H1 (cell line): Measurements from ENCODE around the gene MBP. TPM values are rescaled to one million over a fixed set of nuclear protein-coding genes. Genes with fewer than 3 reads are reported as not detected.

Experiments used
- CTCF ChIA-PET: fragments of 300-600 bp; sonication (Branson Sonifier 250); formaldehyde crosslinking; loops from one replicate; lab custom pipeline; 2021; ENCODE audit not compliant: partially characterized antibody; lab: Charles Lee
- POLR2A ChIA-PET: fragments of 300-600 bp; sonication (Branson Sonifier 250); formaldehyde crosslinking; loops from one replicate; lab custom pipeline; 2021; ENCODE audit warnings: inconsistent platforms; ENCODE audit not compliant: partially characterized antibody; lab: Charles Lee
- DNase-seq, 2 experiments: peaks; one replicate each; pipeline versions ENCODE4 v3.0.0 to v3.0.0-alpha.2; 2010 to 2022; ENCODE audit warnings: low spot score in 2 of 2, low read depth in 1 of 2, mixed read lengths in 1 of 2
- FAIRE-seq: peaks from 2 replicates; lab custom pipeline; 2011; peaks lifted over from hg19 to GRCh38; lab: Jason Lieb, UNC
- H2AFZ ChIP-seq: 2 replicates; pipeline ENCODE4 v1.8.1; 2012; ENCODE audit warnings: low read length, inconsistent platforms
- H2AK5ac ChIP-seq: 2 replicates; pipeline ENCODE4 v1.6.1; 2013; ENCODE audit warnings: low read depth, low read length
- H2BK120ac ChIP-seq: replicated peaks from 2 replicates; pipeline ENCODE3; 2013; ENCODE audit warnings: low read depth, low read length, inconsistent platforms
- H2BK12ac ChIP-seq: 2 replicates; pipeline ENCODE4 v1.6.1; 2013; ENCODE audit warnings: low read depth, low read length
- H2BK15ac ChIP-seq: 2 replicates; pipeline ENCODE4 v1.6.1; 2013; ENCODE audit warnings: low read length
- H2BK20ac ChIP-seq: 2 replicates; pipeline ENCODE4 v1.6.1; 2013; ENCODE audit warnings: low read length
- H2BK5ac ChIP-seq: 2 replicates; pipeline ENCODE4 v1.6.1; 2013; ENCODE audit warnings: low read depth, low read length
- H3K14ac ChIP-seq: 2 replicates; pipeline ENCODE4 v1.6.1; 2013; ENCODE audit warnings: inconsistent platforms; ENCODE audit not compliant: insufficient read length
- H3K18ac ChIP-seq: 2 replicates; pipeline ENCODE4 v1.6.1; 2013; ENCODE audit warnings: low read length; ENCODE audit errors: extremely low read depth
- H3K23ac ChIP-seq: 2 replicates; pipeline ENCODE4 v1.6.1; 2013; ENCODE audit warnings: inconsistent platforms; ENCODE audit not compliant: insufficient read length
- H3K23me2 ChIP-seq: 2 replicates; pipeline ENCODE4 v1.6.1; 2013; ENCODE audit warnings: low read depth, low read length
- H3K27ac ChIP-seq: 2 replicates; pipeline ENCODE4 v1.6.1; 2011; ENCODE audit warnings: low read depth, low read length, inconsistent platforms
- H3K27me3 ChIP-seq, 4 experiments: replicated peaks in 1 of 4; 1 replicate in 1 of 4; 2 replicates in 3 of 4; pipeline versions ENCODE4 v1.6.1 to v1.8.1; 2011 to 2013; ENCODE audit warnings: low read length in 3 of 4, mild to moderate bottlenecking in 3 of 4, inconsistent platforms in 2 of 4, mixed read lengths in 2 of 4, moderate library complexity in 1 of 4; ENCODE audit not compliant: control insufficient read depth in 3 of 4, insufficient read depth in 3 of 4; ENCODE audit errors: extremely low read depth in 1 of 4
- H3K36me3 ChIP-seq, 4 experiments: 2 replicates each; pipeline versions ENCODE4 v1.6.1 to v1.8.1; 2011 to 2013; ENCODE audit warnings: mild to moderate bottlenecking in 4 of 4, low read length in 3 of 4, moderate library complexity in 2 of 4, control low read depth in 1 of 4, inconsistent platforms in 1 of 4; ENCODE audit not compliant: insufficient read depth in 4 of 4, control insufficient read depth in 2 of 4
- H3K4ac ChIP-seq: replicated peaks from 2 replicates; pipeline ENCODE3; 2013; ENCODE audit warnings: low read length, low read depth, mixed read lengths, inconsistent platforms; ENCODE audit not compliant: insufficient read length
- H3K4me1 ChIP-seq, 4 experiments: replicated peaks in 1 of 4; 1 replicate in 1 of 4; 2 replicates in 3 of 4; pipeline versions ENCODE4 v1.6.1 to v1.8.1; 2011 to 2013; ENCODE audit warnings: low read length in 3 of 4, inconsistent platforms in 2 of 4, mixed read lengths in 1 of 4; ENCODE audit not compliant: insufficient read depth in 4 of 4, control insufficient read depth in 3 of 4
- H3K4me2 ChIP-seq, 2 experiments: 2 replicates each; pipeline versions ENCODE4 v1.6.1 to v1.8.1; 2011 to 2013; ENCODE audit warnings: low read depth in 2 of 2, low read length in 2 of 2, control low read depth in 1 of 2, inconsistent platforms in 1 of 2, mild to moderate bottlenecking in 1 of 2; ENCODE audit not compliant: insufficient read depth in 1 of 2
- H3K4me3 ChIP-seq, 4 experiments: fragments of 200-600, 300-600 bp in 1 of 4; sonication (generic), shearing (Covaris generic), sonication (Bioruptor Twin) in 1 of 4; 2 replicates each; pipeline versions ENCODE4 v1.5.1 to v1.8.1; 2011 to 2016; ENCODE audit warnings: low read length in 4 of 4, low read depth in 3 of 4, control low read depth in 2 of 4, inconsistent platforms in 2 of 4, mild to moderate bottlenecking in 2 of 4, mixed read lengths in 1 of 4, moderate library complexity in 1 of 4; ENCODE audit not compliant: insufficient read depth in 2 of 4; ENCODE audit errors: extremely low read depth in 1 of 4
- H3K56ac ChIP-seq: replicated peaks from 2 replicates; pipeline ENCODE3; 2013; ENCODE audit warnings: low read depth, mild to moderate bottlenecking, mixed read lengths, low read length, inconsistent platforms; ENCODE audit not compliant: insufficient read length
- H3K79me1 ChIP-seq: 2 replicates; pipeline ENCODE4 v1.6.1; 2013; ENCODE audit warnings: low read depth, low read length, control low read depth
- H3K79me2 ChIP-seq, 2 experiments: 2 replicates each; pipeline versions ENCODE4 v1.6.1 to v1.8.1; 2012 to 2013; ENCODE audit warnings: low read length in 2 of 2, mild to moderate bottlenecking in 2 of 2, inconsistent platforms in 1 of 2; ENCODE audit not compliant: insufficient read depth in 2 of 2, control insufficient read depth in 1 of 2
- H3K9ac ChIP-seq, 4 experiments: replicated peaks in 1 of 4; 1 replicate in 1 of 4; 2 replicates in 3 of 4; pipeline versions ENCODE4 v1.6.1 to v1.8.1; 2011 to 2013; ENCODE audit warnings: low read depth in 3 of 4, low read length in 3 of 4, control low read depth in 2 of 4, mild to moderate bottlenecking in 2 of 4, moderate library complexity in 2 of 4, inconsistent platforms in 1 of 4; ENCODE audit errors: extremely low read depth in 1 of 4
- H3K9me3 ChIP-seq, 2 experiments: 2 replicates each; pipeline versions ENCODE4 v1.6.1 to v1.8.1; 2012 to 2013; ENCODE audit warnings: mild to moderate bottlenecking in 2 of 2, moderate library complexity in 2 of 2, control low read depth in 1 of 2, inconsistent platforms in 1 of 2, low read depth in 1 of 2, low read length in 1 of 2, mixed read lengths in 1 of 2; ENCODE audit not compliant: insufficient read depth in 2 of 2
- H4K20me1 ChIP-seq, 2 experiments: replicated peaks in 1 of 2; 2 replicates each; pipeline versions ENCODE3 to v1.8.1; 2011 to 2013; ENCODE audit warnings: inconsistent platforms in 2 of 2, low read length in 2 of 2, mild to moderate bottlenecking in 1 of 2; ENCODE audit not compliant: insufficient read depth in 2 of 2, control insufficient read depth in 1 of 2
- H4K5ac ChIP-seq: 2 replicates; pipeline ENCODE4 v1.6.1; 2013; ENCODE audit warnings: low read length, low read depth, mixed read lengths, inconsistent platforms; ENCODE audit not compliant: insufficient read length
- H4K8ac ChIP-seq: 2 replicates; pipeline ENCODE4 v1.8.0; 2013; ENCODE audit warnings: mild to moderate bottlenecking, moderate library complexity, low read length, inconsistent platforms; ENCODE audit not compliant: insufficient read depth; ENCODE audit errors: extremely low read depth
- H4K91ac ChIP-seq: replicated peaks from 2 replicates; pipeline ENCODE3; 2013; ENCODE audit warnings: low read length, mixed read lengths, inconsistent platforms; ENCODE audit not compliant: insufficient read length
- ATF2 ChIP-seq: IDR thresholded peaks from 2 replicates; pipeline ENCODE4 v1.6.1; 2012; ENCODE audit warnings: low read length, inconsistent platforms
- CHD1 ChIP-seq: IDR thresholded peaks from 2 replicates; pipeline ENCODE4 v1.6.1; 2012; ENCODE audit warnings: low read depth, low read length, improper control_type of control experiment
- EZH2 ChIP-seq: fragments of 200-600 bp; sonication (generic); IDR thresholded peaks from 2 replicates; pipeline ENCODE4 v1.7.1; 2012; ENCODE audit warnings: low read depth, mild to moderate bottlenecking, moderate library complexity, low read length, inconsistent platforms; ENCODE audit not compliant: severe bottlenecking
- GABPA ChIP-seq: IDR thresholded peaks from 2 replicates; pipeline ENCODE4 v1.6.1; 2011; ENCODE audit warnings: mild to moderate bottlenecking, low read length, moderate library complexity, borderline replicate concordance; ENCODE audit not compliant: insufficient read depth
- JUND ChIP-seq: IDR thresholded peaks from 2 replicates; pipeline ENCODE4 v1.6.1; 2011; ENCODE audit warnings: mild to moderate bottlenecking, improper control_type of control experiment, low read length
- RNF2 ChIP-seq: fragments of 200-900, 300-1000 bp; sonication (generic); IDR thresholded peaks from 2 replicates; pipeline ENCODE4 v1.7.1; 2016; ENCODE audit warnings: borderline replicate concordance, low read depth, mild to moderate bottlenecking, antibody characterized with exemption, low read length; ENCODE audit not compliant: poor library complexity, severe bottlenecking; ENCODE audit errors: missing control alignments
- WGBS, 2 experiments: shearing (Covaris generic) in 1 of 2; methylation state at CpG; one replicate each; pipeline versions ENCODE4 v1.1.6 to v1.1.7; 2013 to 2015; ENCODE audit warnings: low lambda C conversion rate in 2 of 2, mixed read lengths in 2 of 2, inconsistent platforms in 1 of 2, low coverage in 1 of 2, missing lambda C conversion rate in 1 of 2; ENCODE audit not compliant: insufficient replicate concordance in 2 of 2, insufficient coverage in 1 of 2, insufficient read length in 1 of 2; ENCODE audit errors: extremely low coverage in 1 of 2, missing lambda C conversion rate in 1 of 2; 5-methylcytosine and 5-hydroxymethylcytosine counted together
- polyA plus RNA-seq, 7 experiments: library from polyadenylated mRNA; depleted of rRNA in 3 of 7; stranded (reverse) in 5 of 7; unstranded in 2 of 7; fragments of >200 nt in 5 of 7; fragments of 200-250 nt in 2 of 7; gene quantifications; 1 replicate in 5 of 7; 2 replicates in 1 of 7; 4 replicates in 1 of 7; pipeline versions ENCODE4 v1.2.1 to v1.2.3, GENCODE V29; 2011 to 2013; ENCODE audit warnings: missing spikeins in 2 of 7, mixed read lengths in 2 of 7
- total RNA-seq: library from RNA; stranded (reverse); fragmentation: NEBNext Ultra II Directional; extraction: Animal tissue kit (Norgen Biotek cat#: 25700); gene quantifications from 2 replicates; pipeline ENCODE4 v1.2.1, GENCODE V29; 2021
- TF ChIP-seq, protein P1 (sequence below): IDR thresholded peaks from 2 replicates; pipeline ENCODE4 v1.6.1; 2011; ENCODE audit warnings: low read length, improper control_type of control experiment

MBP gene
- total and polyA plus RNA-seq, 2 of the 8 experiments (the other 6 are each of a cell fraction or from before 2014, with no cell fraction given), result 7.7 to 19.2 TPM

GRCh38 chr18:77150588-77150987, 18.0 kb upstream of the MBP start:
- Histone ChIP-seq H2BK15ac (no peak overlapping the region), H2BK12ac (no peak overlapping the region), H3K4me3 (no peak overlapping the region), H2BK120ac (no peak overlapping the region), H3K9ac (no peak overlapping the region), H3K79me2 (no peaks in the 10 kb centered on the region), H3K9me3 (peaks cover 0 to 3% of the 10 kb centered on the region in 2 experiments; a peak in 1 of 4 replicates), H4K5ac (no peak overlapping the region), H3K23ac (no peak overlapping the region), H3K27me3 (no peaks in the 10 kb centered on the region), H3K36me3 (no peaks in the 10 kb centered on the region), H3K56ac (no peak overlapping the region), H4K91ac (no peak overlapping the region), H2BK5ac (no peak overlapping the region), H2AFZ (no peak overlapping the region), H3K4ac (no peak overlapping the region), H3K23me2 (no peaks in the 10 kb centered on the region), H2BK20ac (no peak overlapping the region), H2AK5ac (no peak overlapping the region), H3K4me2 (no peak overlapping the region), H3K79me1 (no peaks in the 10 kb centered on the region)
- no peak for FAIRE-seq
- DNase-seq, result no peak
- TF ChIP-seq ATF2 (no peak), CHD1 (no peak), RNF2 (no peak), EZH2 (no peak), JUND (no peak), GABPA (no peak)
- TF ChIP-seq, protein P1, sequence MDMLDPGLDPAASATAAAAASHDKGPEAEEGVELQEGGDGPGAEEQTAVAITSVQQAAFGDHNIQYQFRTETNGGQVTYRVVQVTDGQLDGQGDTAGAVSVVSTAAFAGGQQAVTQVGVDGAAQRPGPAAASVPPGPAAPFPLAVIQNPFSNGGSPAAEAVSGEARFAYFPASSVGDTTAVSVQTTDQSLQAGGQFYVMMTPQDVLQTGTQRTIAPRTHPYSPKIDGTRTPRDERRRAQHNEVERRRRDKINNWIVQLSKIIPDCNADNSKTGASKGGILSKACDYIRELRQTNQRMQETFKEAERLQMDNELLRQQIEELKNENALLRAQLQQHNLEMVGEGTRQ, result no peak
- TF ChIP-seq, all 59 proteins: peak for 0
- H3K14ac ChIP-seq, result no peak overlapping the region
- 95% methylated on average over 4 of the region's 4 CpGs; no CpG with 5 or more reads in 1 of the 2 experiments for WGBS, 2 experiments
- ChIA-PET POLR2A (interaction anchor here (0.8 kb wide), 1 partner anchor 50 kb away, joined by 3 read pairs; no protein-coding TSS in a partner anchor), CTCF (interaction anchor here (4.5 kb wide), 1 partner anchor 10 kb away, joined by 20 read pairs; no protein-coding TSS in a partner anchor)
- no peak overlapping the region for H3K27ac ChIP-seq
- H3K18ac ChIP-seq, result no peak overlapping the region
- peaks cover 0 to 2% (median 0%) of the 10 kb centered on the region in 4 experiments; a peak in 2 of 7 replicates for H3K4me1 ChIP-seq
- H4K20me1 ChIP-seq, result no peaks in the 10 kb centered on the region
- H4K8ac ChIP-seq, result no peak overlapping the region
